HG03135 (cell line): Measurements from ENCODE around the gene FBP2.
"Not testable (repeated sequence)": the region's sequence is repeated elsewhere in the genome, so short reads cannot be mapped to it uniquely, and the experiment has no call there.

Experiments used
- ATAC-seq: cut with Tn5 transposase; IDR thresholded peaks from one replicate; pipeline ENCODE4 v1.9.1; 2021; ENCODE audit warnings: mild to moderate bottlenecking, moderate library complexity; ENCODE audit not compliant: unreplicated experiment

Gene FBP2

DNA sequence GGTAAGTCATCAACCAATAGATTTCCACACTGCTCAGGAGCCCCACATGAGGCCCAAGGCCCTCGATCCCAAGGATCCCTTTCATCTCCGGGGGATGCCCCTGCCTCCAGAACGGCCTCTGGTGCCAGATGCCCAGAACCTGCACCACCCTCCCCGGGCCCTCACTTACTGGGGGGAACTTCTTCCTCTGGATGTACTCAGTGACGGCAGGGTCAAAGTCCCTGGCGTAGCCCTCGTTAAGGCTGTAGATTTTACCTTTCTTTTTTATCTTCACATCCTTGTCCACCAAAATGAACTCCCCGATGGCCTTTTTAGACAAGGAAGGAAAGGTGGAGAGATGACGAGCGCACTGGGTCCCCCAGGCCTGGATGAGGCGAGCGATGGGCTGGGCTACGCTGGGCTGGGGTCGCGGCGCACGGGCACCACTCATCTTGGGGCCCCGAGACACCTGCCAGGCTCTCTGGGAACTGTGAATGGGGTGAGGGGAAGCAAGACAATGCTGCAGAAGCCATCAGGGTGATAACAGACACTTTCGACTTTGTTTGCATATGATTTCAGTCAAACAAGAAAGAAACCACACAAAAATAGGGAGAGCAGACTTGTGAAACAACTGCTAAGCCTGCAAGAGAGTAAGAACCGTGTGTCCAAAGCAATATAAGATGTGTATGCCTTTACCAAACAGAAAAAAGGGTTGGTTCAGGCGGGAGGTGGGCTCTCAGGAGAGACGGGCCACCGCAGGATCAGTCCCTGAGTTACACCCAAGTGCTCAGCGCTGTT lies 13.2 kb upstream of the FBP2 start:
- ATAC-seq, result no peak

DNA sequence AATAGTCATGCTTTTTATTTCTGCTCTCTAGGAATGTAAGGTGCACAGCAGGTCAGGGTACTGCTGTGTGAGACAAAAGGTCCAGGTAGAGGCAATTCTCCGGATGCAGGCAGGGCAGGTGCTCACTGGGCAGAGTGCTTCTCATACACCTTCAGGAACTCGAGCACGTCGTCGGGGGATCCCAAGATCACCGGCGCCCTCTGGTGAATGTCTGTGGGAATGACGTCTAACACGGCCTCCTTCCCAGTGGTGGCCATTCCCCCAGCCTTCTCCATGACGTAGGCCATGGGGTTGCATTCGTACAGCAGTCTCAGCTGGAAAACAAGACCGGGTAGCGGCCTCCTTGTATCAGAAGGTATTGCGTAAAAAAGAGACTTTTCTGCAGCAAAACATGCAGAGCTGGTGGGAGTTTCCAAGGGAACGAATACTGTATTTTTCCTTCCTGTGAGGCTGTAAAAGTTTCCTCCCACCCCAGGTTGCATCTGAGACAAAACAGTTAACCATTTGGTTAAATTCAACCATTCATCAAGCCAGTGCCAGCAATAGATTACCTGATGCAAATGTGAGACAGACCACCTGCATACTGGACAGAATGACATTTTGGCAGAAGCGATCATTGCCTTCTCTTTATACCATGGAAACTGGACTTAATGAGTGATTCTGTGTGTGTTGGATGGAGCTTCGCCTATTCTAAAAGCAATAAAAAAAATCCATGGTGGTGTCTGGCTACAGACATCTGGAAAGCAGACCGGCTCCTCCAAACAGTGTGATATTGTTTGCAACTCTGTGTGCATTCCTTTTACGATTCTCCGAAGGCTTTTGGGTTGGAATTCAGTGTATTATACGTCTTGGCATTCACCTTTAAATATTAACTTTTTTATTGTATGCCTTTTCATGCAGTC lies 9.9 kb upstream of the FBP2 start:
- no peak for ATAC-seq

DNA sequence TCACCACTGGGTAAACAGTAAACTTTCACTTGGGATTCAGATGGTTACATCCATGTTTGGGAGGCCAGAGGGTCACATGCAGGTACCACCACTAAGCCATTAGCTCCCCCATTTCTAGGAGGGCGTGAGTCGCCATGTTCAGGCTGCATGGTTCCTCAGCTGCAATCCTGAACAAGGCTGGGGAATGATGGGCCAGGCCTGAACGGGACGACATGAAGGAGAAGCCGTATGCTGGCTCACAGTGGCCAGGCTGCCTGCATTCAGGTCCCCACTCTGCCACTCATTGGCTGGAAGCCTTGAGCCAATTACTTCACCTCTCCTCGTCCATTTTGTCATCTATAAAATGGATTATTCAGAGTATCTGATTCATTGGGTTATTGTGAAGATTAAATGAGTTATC lies 9.0 kb upstream of the FBP2 start:
- no peak for ATAC-seq

DNA sequence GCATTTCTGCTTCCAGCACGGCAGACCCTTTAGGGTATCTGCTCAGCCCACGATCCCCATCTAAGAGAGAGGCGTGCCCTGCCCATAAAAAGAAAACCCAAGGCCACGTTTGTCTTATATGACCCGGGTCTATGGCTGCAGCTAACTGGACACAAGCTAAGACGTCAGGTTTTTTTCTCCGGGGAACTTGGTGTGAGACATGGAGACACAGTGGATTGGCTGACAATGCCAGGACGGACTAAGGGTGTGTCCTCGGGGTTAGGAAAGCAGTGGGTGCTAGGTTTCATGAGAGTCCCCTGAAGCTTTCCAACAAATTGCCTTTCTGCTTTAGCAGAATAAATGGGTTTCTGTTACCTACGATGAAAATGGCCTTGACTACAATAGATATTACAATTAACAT lies 7.1 kb upstream of the FBP2 start:
- ATAC-seq, result no peak

DNA sequence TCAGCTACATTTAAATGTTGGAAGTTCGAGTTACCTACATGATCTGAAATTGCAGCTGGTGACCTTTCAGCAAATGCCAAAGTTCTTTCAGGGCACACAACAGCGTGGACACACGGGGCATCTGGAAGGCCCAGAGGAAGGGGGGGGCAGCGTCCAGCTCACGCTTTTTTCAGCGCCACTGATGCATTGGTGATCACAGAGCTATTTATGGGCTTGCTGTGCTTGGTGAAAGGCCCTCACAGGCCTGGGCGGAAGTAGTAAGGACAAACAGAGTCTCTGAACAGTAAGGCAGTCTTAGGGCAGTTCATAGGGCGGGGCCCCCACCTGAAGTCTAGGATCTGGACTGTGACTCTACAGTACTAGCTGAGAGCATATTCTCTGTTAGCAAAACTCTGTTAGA lies 6.6 kb upstream of the FBP2 start:
- ATAC-seq, result no peak

DNA sequence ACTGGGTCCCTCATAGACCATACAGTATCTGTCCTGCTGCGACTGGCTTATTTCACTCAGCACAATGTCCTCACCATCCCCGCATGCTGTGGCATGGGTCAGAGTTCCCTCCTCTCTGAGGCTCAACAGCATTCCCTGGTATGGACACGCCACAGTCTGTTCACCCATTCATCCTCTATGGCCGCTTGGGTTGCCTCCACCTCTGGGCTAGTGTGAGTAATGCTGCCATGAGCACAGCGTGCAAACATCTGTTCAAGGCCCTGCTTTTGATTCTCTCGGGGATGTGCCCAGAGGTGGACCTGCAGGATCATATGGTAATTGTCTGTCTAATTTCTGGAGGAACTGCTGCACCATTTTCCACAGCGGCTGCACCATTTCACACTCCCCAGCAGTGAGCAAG lies 5.5 kb upstream of the FBP2 start:
- no peak for ATAC-seq

DNA sequence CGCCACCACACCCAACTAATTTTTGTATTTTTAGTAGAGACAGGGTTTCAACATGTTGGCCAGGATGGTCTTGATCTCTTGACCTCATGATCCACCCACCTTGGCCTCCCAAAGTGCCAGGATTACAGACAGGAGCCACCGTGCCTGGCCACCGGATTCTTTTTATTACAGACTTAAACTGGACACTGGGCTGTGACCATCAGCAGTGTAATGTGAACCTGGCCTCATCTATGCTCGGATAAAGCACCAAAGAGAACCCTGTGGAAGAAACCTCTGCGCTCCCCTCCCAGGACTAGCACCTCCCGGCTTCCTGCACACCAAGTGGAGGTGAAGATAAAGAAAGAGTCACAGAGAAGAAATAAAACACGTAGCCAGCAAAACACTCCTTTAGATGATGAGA lies 941 bp downstream of the FBP2 start:
- not testable (repeated sequence) for ATAC-seq

DNA sequence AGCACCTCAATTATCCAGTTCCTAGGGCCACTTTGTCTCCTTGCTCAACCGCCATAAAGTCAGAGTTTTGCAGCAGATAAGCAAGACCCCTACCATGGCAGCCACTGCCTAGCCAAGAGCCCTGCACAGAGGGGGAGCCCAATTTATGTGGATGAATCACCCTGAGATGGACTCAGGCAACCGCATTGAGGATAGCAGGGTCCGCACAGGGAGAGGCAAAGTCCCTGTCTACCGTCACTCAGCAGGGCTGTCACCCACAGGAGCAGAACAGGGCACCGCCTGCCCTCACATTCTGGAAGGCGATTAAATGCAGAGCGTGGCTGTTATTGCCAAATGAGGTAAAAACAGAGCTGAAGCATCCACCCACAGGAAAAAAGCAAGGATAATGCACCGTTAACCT lies 1.7 kb downstream of the FBP2 start:
- no peak for ATAC-seq

DNA sequence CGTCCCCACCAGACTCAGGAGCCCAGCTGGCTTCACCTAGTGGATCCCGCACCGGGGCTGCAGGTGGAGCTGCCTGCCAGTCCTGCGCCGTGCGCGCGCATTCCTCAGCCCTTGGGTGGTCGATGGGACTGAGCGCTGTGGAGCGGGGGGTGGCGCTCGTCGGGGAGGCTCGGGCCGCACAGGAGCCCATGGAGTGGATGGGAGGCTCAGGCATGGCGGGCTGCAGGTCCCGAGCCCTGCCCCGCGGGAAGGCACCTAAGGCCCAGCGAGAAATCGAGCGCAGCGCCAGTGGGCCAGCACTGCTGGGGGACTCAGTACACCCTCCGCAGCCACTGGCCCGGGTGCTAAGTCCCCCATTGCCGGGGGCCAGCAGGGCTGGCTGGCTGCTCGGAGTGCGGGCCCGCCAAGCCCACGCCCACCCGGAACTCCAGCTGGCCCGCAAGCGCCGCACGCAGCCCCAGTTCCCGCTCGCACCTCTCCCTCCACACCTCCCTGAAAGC lies 2.5 kb downstream of the FBP2 start:
- ATAC-seq, result not testable (repeated sequence)

DNA sequence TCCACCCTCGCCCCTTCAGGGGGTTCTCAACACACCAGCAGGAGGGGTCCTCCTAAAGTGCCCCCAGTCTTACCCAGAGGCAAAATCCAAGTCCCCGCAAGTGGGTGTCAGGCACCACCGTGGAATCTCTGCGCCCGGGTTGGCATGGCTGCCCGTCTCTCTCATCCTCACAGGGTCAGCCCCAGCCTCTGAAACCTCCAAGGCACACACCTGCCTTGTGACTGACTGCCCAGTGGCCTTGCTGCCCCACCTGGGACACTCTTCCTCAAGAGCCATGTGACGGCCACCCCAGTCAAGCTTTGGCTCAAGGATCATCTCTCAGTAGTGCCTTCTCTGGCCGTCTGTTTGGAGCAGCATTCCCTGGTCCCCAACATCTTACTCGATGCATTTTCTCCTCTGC lies 4.9 kb downstream of the FBP2 start:
- ATAC-seq, result no peak

DNA sequence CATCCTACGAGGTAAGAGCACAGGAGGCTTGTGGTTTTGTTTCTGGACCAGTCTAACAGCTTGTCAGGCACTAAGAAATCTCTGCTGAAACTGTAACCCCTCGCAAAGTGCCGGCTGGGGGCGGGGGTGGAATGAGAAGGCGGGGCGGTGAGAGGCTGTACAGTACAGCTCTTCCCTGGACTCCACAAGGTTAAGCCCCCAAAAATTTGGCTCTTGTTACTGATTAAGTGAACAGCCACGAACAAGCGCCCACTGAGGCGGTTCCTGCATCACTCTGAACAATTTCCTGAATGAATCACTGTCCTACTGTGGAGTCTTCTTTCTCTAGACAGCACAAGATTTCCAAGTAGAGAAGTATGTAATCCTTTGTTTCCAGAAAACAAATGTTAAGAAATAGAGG lies 6.8 kb downstream of the FBP2 start:
- ATAC-seq, result no peak

DNA sequence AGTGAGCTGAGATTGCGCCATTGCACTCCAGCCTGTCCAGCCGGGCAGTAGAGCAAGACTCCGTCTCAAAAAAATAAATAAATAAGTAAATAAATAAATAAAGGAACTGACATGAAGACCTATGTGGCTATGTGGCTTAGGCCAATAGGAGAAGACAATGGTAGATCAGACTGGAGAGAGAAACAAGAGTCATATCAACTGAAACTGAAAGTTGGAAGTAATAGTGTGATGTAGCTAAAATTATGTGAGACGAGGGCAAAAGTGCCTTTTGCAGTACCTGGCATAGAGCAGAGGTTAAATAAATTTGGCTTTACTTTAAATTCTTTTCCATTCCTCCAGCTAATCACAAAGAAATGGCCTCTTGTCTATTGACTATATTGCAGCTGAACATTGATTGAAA lies 7.3 kb downstream of the FBP2 start:
- ATAC-seq, result no peak

DNA sequence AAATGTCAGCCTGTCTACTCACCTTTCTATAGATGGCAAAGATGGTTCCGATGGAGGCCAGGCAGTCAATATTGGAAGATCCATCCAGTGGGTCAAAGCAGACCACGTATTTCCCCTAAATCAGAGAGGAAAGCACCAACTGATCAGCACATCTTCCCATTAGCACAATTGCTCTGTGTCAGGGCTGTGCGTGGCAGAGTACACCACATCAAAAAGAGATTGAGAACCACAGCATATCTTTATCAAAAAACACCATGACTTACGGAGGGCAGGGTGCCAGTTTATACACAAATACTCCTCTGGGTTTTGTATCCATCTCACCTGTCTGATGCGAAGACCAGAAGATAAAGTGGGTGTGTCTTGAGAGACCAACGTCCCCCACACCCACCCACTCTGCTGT lies 9.1 kb downstream of the FBP2 start:
- ATAC-seq, result no peak

DNA sequence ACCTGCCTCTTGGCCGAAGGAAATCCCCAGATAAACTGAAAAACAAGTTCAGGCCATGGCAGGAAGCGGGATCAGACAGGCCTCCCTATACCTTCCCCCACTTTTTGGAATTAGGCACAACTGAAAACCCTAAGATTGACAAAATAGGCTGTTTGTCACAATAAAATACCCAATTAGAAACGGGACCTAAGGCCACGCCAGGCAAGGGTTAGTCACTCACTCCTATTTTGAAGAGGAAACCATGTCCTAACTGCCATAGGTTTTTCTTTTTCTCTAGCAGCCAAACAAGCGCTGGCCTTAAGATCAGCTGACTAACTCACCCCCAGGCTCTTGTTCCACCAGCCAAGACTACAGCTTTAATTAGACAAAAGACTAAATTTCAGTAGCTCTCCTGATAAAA lies 11.9 kb downstream of the FBP2 start:
- no peak for ATAC-seq

DNA sequence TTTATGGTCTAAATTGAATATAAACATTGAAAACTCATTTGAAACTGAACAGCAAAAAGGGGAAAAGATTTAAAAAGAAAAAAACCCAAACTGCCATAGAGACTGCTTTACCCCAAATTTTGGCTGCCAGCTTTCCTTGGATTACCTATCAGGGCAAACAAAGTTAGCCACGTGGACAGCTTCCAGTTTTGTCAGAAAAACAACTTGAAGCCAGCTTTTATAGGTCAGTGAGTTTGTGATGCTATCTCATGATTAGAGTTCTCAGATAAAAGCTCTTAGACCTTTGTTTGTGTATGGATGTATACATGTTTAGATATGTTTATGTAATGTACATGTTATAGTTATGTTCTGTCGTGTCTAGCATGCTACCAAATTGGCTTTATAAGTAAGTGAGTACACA lies 16.1 kb downstream of the FBP2 start:
- no peak for ATAC-seq

DNA sequence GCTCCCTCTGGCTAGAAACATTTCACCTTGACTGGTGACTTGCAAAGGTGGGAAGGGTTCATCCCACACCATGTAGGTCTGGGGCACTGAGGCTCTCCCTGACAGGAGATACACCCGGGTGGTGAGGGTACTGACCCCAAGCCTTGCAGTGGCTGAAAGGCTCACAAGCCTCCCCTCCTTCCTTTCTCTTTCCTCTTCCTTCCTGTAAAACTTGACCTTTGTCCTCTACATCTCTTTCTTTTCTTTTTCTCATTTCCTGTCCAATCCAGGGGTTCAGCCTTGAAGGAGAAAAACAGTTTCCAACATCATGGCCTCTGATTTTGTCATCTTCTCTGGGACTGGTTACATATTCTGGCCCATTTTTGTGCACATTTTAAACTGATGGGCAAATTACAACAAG lies 16.6 kb downstream of the FBP2 start:
- no peak for ATAC-seq

DNA sequence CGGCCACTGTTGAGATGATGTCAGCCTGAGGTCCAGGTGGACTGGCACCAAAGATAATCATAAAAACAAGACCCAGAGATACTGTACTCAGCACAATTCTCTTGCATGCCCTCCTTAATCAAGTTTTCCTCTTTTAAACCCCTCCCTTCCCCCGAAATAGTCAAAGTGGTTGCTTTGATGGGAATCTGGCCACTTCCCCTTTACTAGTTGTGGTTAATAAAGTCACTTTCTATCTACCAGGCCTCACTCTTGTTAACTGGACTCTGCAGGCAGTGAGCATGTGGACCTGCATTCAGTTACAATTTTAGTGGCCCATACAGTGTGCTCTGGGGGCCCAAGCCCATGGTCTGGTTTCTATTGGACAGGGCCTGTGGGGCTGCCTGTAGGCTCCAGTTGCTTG lies 17.5 kb downstream of the FBP2 start:
- no peak for ATAC-seq

DNA sequence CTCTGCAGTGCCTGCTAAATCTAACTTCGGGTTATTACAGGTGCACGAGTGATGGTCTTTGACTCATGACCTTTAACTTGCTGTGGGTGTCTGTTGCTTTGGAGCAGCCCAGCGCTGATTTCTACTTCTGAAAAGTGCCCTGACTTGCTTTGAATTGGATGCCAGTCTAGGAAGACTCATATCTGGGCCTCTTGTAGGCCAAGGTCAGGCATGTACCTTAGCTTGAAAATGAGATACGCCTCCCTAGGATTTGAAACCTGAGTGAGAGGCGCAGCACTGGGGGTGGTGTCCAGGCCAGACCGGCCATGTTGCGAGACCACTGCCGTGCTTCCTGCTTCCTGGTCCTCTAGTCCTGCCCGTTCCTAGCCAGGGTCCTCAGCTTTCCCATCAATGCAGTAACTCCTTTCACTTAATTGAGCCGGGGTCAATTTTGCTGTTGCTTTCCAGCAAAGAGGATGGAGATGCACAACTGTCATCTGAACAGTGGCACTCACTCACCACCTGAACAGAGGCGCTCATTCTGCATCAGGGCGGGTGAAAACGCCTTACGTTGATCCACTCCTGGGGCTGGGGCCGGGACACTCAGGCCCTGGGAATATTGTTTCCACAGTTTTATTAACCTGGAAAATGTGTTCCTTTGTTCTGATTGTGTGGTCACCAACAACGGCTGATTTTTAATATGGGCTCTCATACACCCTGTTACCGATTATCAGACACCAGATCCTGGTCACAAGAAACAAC lies 24.5 kb downstream of the FBP2 start:
- no peak for ATAC-seq

DNA sequence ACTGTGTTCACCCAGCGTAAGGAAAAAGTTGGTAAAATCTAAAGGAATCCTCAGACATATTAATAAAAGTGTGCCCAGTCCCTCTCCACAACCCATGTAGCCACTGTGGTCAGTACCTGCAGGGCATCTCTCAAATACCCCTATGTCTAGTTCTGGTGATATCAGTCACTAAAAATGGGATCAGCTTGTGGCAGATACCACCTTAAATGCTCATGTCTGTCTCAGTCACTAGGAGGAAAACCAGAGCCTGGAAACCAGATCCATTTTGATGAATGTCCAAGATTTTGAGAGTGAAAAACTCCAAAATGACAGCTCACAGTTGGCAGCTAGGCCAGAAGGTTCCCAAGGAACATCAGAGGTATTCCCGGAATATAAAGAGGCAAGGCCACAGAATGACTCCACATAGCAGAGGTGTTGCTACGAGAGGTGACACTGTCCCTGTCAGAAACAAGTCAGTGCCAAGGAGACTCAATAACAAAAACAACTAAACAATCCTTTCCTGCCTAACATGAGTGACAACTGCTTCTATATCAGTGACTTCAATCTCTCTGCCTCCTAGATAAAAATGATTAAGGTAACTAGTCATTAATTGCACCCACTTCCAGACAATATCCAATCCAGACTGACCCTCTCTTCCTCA lies 25.3 kb downstream of the FBP2 start:
- ATAC-seq, result no peak

DNA sequence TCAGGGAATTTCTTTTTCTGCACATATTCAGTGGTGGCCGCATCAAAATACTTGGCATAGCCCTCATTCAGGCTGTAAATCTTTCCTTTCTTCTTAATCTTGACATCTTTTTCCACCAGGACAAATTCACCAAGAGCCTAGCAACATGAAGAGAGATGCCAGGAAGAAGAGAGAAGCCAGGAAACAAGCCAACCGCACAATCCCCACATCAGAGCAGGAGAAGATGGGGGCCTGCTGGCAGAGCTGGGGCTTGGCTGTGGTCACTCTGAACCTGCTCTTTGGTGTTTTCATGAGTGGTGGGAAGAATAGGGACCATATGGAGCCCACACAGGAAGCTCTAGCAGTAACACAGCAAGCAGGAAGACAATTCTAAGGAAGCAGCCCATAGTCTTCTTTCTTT lies 26.4 kb downstream of the FBP2 start:
- no peak for ATAC-seq

DNA sequence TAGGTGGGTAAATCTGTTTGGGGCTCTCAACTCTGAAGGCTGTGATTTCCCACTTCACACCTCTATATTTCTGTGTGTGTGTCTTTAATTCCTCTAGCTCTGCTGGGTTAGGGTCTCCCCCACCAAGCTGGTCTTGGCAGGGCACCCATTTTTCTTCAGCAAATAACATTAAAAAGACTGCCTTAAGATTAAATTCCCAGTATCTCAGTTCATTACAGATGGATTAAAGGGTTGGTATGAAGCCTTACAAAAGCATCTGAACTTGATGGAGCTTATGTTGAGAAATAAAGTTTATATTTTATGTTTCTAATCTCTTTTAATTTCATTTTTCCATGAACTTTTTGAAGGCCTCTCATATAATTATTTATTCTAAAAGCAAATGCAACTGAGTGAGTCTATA lies 27.1 kb downstream of the FBP2 start:
- no peak for ATAC-seq
